NCI-H2227 (cell line): Measurements from ENCODE around the gene TIMP2.
"Not testable (repeated sequence)": the region's sequence is repeated elsewhere in the genome, so short reads cannot be mapped to it uniquely, and the experiment has no call there.

Experiments
- DNase-seq: peaks from one replicate; lab custom pipeline; 2025; ENCODE audit not compliant: unreplicated experiment; lab: John Stamatoyannopoulos, UW

TIMP2 gene

GRCh38 chr17:78956254-78956653 lies 31.1 kb upstream of the TIMP2 start:
- no peak for DNase-seq

GRCh38 chr17:78954684-78955083 lies 29.5 kb upstream of the TIMP2 start:
- DNase-seq, result no peak

DNA sequence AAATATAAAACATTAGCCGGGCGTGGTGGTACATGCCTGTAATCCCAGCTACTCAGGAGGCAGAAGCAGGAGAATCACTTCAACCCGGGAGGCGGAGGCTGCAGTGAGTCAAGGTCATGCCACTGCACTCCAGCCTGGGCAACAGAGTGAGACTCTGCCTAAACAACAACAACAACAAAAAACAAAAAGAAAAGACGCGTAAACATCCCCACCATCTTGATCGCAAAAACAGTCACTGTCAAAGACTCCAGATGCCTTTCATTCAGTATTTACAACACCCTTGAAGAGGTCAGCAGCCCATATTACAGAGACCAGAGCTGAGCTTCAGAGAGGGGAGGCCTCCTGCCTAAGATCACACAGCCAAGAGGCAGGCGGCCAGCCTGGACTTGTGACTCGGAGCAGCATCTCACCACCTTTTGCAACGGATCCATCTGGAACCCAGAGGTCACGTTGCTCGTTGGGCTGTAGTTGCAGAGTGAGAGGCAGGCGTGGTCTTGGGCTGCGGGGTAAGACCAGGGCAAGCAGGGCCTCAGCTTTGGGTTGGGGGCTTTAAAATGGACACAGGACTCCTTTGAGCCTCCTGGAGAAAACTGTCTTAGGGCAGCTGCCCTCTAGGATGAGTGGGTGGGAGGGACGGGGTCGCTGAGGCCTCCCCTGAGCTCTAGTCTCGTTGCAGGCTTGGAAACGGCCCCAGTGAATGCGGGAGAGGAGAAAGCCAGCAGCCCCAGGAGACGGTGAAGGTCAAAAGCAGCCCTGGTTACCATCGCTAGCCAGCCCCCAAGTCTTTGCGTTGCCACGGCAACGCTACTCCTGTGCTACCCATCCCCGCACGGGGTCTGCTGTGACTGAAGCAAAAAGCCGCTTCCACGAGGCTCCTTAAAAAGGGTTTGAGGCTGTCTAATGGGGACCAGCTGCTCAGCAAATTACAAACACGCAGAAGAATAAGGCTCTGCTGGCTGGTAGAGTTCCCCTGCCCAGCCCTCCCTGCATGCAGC lies 28.5 kb upstream of the TIMP2 start:
- DNase-seq, result peak; percentile 95

GRCh38 chr17:78952706-78953105 lies 27.5 kb upstream of the TIMP2 start:
- no peak for DNase-seq

- DNase-seq, result no peak
Measured at GRCh38 chr17:78951967-78952551, 26.9 kb upstream of the TIMP2 start.

DNA sequence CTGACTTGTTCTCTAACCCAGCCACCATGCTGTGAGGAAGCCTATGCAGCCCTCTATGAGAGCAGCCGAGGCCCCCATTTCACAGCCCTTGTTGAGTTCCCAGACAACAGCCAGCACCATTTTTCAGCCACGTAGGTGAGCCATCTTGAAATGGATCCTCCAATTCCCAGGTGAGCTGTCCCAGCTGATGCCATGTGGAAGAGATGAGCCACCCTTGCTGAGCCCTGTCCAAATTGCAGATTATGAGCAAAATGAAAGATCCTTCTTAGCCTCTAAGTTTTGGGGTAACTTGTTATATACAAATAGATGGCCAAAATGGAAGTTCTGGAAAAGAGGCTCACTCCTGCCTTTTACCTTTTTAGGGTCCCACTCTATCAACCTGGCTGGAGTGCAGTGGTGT lies 25.7 kb upstream of the TIMP2 start:
- DNase-seq, result no peak

- no peak for DNase-seq
Measured at GRCh38 chr17:78947235-78948149, 22.3 kb upstream of the TIMP2 start.

- no peak for DNase-seq
Measured at GRCh38 chr17:78946631-78947030, 21.4 kb upstream of the TIMP2 start.

DNA sequence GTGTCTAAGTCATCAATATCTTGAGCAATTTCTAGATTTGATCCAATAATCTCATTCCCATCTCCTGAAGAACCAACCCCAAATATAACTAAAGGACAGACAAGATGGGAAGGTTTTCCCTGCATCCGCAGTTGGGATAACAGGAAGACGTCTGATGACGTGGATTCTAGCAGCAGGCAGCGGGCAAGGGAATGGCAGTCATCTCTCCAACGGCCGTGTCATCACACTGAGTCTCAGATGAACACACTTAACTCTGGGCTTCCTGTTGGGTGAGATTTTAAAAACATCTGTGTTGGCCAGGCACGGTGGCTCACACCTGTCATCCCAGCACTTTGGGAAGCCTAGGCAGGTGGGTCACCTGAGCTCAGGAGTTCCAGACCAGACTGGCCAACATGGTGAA lies 20.9 kb upstream of the TIMP2 start:
- DNase-seq, result no peak

DNA sequence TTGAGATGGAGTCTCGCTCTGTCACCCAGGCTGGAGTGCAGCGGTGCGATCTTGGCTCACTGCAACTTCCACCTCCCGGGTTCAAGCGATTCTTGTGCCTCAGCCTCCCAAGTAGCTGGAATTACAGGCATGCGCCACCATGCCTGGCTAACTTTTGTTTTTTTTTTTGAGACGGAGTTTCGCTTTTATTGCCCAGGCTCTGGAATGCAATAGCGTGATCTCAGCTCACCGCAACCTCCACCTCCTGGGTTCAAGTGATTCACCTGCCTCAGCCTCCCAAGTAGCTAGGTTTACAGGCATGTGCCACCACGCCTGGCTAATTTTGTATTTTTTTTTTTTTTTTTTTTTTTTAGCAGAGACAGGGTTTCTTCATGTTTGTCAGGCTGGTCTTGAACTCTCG lies 20.3 kb upstream of the TIMP2 start:
- not testable (repeated sequence) for DNase-seq

DNA sequence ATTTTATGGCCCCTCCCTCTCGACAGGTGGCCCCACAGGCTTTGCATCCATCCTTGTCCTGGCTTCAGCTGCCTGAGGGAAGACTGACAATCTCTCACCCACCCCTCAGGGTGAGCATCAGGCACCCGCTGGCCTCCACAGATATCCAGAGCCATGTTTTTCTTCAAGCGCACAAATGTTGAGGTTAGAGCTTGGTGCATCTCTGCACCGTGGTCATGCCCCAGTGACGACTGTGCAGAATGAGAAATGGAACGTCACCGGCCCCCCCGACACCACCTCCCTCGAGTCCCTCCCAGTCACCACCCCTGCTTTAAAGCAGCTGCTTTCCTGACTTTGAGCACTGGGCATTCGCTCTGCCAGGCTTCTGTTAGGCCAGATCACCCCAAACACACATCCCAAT lies 19.8 kb upstream of the TIMP2 start:
- no peak for DNase-seq

GRCh38 chr17:78944026-78944425 lies 18.8 kb upstream of the TIMP2 start:
- DNase-seq, result no peak

- peak; percentile 30 for DNase-seq
Measured at GRCh38 chr17:78940708-78941107, 15.5 kb upstream of the TIMP2 start.

DNA sequence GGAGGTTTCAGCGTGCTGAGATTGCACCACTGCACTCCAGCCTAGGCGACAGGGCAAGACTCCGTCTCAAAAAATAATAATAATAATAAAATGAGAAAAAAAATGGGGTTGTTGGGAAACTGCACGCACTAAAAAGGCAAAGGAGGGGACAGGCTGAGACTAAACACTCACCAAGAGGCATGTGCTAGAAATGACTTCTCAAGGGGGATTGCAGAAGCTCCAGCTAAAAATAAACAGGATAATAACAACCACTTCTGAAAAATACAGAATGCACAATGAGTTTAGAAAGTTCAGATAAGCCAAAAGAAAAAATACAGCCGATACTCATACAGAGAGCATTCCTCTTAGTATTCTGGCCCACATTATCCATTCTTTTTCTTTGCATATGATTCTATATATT lies 15.1 kb upstream of the TIMP2 start:
- DNase-seq, result no peak

GRCh38 chr17:78939615-78940014 lies 14.4 kb upstream of the TIMP2 start:
- no peak for DNase-seq

DNA sequence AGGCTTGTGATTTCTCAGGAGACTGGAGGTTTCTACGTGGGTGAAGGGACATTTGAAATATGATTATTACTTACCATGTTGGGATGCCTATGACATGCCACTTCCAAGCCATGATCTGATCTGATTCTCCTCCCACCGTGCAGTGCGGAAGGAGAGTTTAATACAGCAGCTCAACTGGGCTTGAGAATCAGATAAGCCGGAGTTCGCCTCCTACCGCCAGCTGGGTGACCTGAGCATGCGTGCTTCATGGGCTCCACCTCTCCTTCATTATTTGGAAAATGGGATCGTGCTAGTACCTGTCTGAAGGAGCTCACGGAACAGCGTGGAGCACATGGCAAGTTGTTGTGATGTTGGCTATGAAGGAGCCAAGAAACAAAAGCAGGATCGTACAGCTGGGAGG lies 12.4 kb upstream of the TIMP2 start:
- DNase-seq, result no peak

DNA sequence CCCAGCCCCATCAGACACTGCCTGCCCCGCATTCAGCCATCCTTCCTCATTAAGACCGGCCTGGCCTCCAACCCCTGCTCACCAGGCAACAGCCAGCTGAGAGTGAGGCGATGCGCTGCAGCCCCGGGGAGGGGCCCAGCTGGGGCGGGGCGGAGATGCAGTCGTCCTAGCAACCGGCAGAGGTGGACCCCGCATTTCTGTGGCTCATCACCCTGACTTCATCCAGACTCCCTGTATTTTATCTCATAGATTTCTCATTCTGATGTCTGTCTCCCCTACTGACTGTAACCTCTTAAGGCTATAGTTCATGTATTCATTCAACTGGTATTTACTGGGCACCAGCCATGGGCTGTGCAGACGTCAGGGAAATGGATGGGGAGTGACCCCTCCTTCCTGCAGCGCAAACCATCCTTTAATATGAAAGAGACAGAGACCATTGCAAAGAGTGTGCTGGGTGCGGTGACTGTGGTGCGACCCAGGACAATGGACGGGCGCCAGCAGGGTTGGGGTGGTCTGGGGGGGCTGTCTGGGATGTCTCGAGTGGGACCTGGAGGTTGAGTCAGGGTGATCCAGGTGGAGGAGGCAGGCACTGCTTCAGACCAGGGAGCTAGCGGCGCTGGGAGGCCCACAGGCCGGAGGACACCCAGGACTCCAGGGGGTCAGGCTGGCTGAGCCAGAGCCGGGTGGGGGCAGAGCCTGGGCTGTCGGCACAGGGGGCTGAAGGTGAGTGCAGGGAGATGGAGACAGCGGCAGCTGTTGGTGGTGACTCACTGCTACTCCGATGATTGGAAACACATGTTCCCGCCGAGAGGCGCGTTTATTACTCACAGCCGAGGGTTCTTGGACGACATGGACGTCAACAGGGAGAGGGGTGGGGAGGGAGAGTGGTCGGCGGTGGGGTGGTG lies 10.5 kb upstream of the TIMP2 start:
- peak; percentile 77 for DNase-seq

DNA sequence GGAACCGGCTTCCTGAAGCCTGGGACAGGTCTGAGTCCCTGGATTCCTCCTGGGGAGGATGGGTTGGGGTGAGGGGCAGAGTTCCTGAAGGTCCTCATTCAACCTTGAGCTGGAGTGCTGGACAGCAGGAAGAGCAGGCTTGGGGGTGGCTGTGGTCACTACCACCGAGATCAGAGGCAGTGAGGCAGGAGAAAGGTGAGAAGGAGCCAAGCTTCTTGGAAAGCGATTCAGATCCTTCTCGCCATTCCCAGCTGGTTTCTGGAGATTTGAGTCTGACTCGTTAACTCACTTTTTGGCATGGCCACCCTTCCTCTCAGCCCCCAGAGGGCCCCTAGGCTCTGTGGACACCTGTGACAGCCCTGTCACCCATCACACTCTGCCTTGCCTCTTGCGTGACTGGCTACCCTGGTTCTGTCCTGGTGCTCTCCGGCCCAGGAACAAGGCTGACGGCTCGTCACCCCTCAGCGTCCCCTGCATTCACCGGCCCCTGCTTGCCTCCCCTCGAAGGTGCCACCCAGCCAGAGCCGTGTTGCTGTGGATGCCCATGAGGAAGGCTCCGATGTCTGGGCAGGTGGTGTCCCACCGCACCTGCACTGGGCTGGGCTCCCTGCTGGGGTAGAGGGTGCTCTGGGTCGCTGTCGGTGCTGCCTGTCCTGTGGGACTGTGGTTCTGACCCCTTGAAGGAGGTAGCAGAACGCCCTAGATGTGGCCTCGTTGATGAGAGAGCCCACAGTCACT lies 9.7 kb upstream of the TIMP2 start:
- no peak for DNase-seq

- DNase-seq, result peak; percentile 75
Measured at GRCh38 chr17:78933959-78934568, 8.9 kb upstream of the TIMP2 start.
